Adrenal gland (tissue), 5 donors: ENCODE results near the gene PDE2A.

Experiments
- CTCF ChIP-seq, 6 experiments: fragments of 450-650 bp in 4 of 6; fragments of 200-600 bp in 2 of 6; sonication (generic) in 1 of 6; IDR thresholded peaks; 1 replicate in 5 of 6; 2 replicates in 1 of 6; pipeline versions ENCODE4 v1.5.1 to v1.8.0; 2016 to 2021; ENCODE audit warnings: antibody characterized with exemption in 6 of 6, mild to moderate bottlenecking in 2 of 6, moderate library complexity in 1 of 6
- POLR2A ChIP-seq, 2 donors: fragments of 450-650 bp; IDR thresholded peaks; one replicate each; pipeline ENCODE4 v1.6.1; 2017; ENCODE audit warnings: antibody characterized with exemption in 2 of 2, mild to moderate bottlenecking in 2 of 2, moderate library complexity in 1 of 2
- donor health status: DM: no; HTN: no; CAD: no.

GRCh38 chr11:72544589-72544988, 129.6 kb downstream of the PDE2A start:
- TF ChIP-seq POLR2A (IDR thresholded peaks at IDR 0.05) (no peak), CTCF (IDR thresholded peaks at IDR 0.05) (no peak)
